Lower leg skin (tissue), 3 donors: ENCODE results near the gene MAPK14.

Experiments used
- POLR2A ChIP-seq, 2 donors: fragments of 450-650 bp; IDR thresholded peaks; one replicate each; pipeline ENCODE4 v1.6.1; 2016 to 2017; ENCODE audit warnings: antibody characterized with exemption in 2 of 2, mild to moderate bottlenecking in 1 of 2, moderate library complexity in 1 of 2
- TF ChIP-seq, protein P1 (sequence below), 3 donors: fragments of 450-650 bp; IDR thresholded peaks; one replicate each; pipeline ENCODE4 v1.5.1; 2016; ENCODE audit warnings: antibody characterized with exemption in 3 of 3, mild to moderate bottlenecking in 3 of 3, moderate library complexity in 2 of 3

DNA sequence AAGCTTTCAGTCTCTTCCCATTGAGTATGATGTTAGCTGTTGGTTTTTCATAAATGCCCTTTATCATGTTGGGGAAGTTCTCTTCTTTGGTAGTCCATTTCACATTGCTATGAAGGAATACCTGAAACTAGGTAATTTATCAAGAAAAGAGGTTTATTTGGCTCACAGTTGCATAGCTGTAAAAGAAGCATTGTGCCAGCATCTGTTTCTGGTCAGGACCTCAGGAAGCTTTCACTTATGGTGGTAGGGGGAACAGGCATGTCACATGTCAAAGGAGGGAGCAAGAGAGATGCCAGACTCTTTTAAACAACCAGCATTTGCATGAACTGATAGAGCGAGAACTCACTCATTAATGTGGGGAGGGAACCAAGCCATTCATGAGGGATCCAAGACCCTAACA lies 54.7 kb downstream of the MAPK14 start:
- TF ChIP-seq, protein P1, sequence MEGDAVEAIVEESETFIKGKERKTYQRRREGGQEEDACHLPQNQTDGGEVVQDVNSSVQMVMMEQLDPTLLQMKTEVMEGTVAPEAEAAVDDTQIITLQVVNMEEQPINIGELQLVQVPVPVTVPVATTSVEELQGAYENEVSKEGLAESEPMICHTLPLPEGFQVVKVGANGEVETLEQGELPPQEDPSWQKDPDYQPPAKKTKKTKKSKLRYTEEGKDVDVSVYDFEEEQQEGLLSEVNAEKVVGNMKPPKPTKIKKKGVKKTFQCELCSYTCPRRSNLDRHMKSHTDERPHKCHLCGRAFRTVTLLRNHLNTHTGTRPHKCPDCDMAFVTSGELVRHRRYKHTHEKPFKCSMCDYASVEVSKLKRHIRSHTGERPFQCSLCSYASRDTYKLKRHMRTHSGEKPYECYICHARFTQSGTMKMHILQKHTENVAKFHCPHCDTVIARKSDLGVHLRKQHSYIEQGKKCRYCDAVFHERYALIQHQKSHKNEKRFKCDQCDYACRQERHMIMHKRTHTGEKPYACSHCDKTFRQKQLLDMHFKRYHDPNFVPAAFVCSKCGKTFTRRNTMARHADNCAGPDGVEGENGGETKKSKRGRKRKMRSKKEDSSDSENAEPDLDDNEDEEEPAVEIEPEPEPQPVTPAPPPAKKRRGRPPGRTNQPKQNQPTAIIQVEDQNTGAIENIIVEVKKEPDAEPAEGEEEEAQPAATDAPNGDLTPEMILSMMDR (IDR thresholded peaks at IDR 0.05): no peak
- no peak for TF ChIP-seq POLR2A (IDR thresholded peaks at IDR 0.05)
